Measurements from ENCODE around the gene NPTX1. TPM values are rescaled to one million over a fixed set of nuclear protein-coding genes. Genes with fewer than 3 reads are reported as not detected.

NPTX1 gene
- total RNA-seq, 1 donor from 2014 or later = 0.07 TPM

- no peak for DNase-seq (ENCODE audit: low read depth, low spot score)
These were observed 48.0 kb downstream of the NPTX1 start for GRCh38 chr17:80428363-80428762.

GRCh38 chr17:80427366-80428282 is 48.8 kb downstream of the NPTX1 start:
- no peak for DNase-seq (ENCODE audit: low read depth, low spot score)

GRCh38 chr17:80426671-80427326 is 49.6 kb downstream of the NPTX1 start:
- no peak for DNase-seq (ENCODE audit: low read depth, low spot score)

- DNase-seq (ENCODE audit: low read depth, low spot score) = no peak
These were observed 50.5 kb downstream of the NPTX1 start for GRCh38 chr17:80425835-80426426.

GRCh38 chr17:80424878-80425765 is 51.3 kb downstream of the NPTX1 start:
- no peak for DNase-seq (ENCODE audit: low read depth, low spot score)

- DNase-seq (ENCODE audit: low read depth, low spot score) = no peak
These were observed 52.1 kb downstream of the NPTX1 start for GRCh38 chr17:80424261-80424660.

- DNase-seq (ENCODE audit: low read depth, low spot score) = no peak
These were observed 52.7 kb downstream of the NPTX1 start for GRCh38 chr17:80423536-80424225.

- no peak for DNase-seq (ENCODE audit: low read depth, low spot score)
These were observed 53.4 kb downstream of the NPTX1 start for GRCh38 chr17:80422981-80423380.

GRCh38 chr17:80422276-80422675 is 54.1 kb downstream of the NPTX1 start:
- DNase-seq (ENCODE audit: low read depth, low spot score) = no peak

GRCh38 chr17:80421381-80422090 is 54.9 kb downstream of the NPTX1 start:
- no peak for DNase-seq (ENCODE audit: low read depth, low spot score)

- no peak for DNase-seq (ENCODE audit: low read depth, low spot score)
These were observed 57.2 kb downstream of the NPTX1 start for GRCh38 chr17:80419255-80419654.

GRCh38 chr17:80418589-80418988 is 57.8 kb downstream of the NPTX1 start:
- DNase-seq (ENCODE audit: low read depth, low spot score) = no peak

Other genes starting within 250 kb of the NPTX1 start
- gene RNF213, start 215.8 kb downstream of the NPTX1 start, total RNA-seq = 94.8 and 166 TPM in 2 replicates
- gene ENDOV, start 61.4 kb downstream of the NPTX1 start, total RNA-seq = 14.7 and 20.6 TPM in 2 replicates
- 19.6 and 26.2 TPM in 2 replicates for gene RPTOR, start 68.2 kb upstream of the NPTX1 start, total RNA-seq

Measured in pulmonary artery endothelial cell (primary cell).